Endothelial cell (in vitro differentiated cells): ENCODE data around the gene LRTM2. TPM values are rescaled to one million over a fixed set of nuclear protein-coding genes. Genes with fewer than 3 reads are reported as not detected.

ENCODE experiments used
- DNase-seq: peaks from one replicate; pipeline ENCODE4 v3.0.0; 2021; ENCODE audit warnings: low spot score
- H3K27ac Mint-ChIP-seq: one replicate; pipeline ENCODE4 v1.8.0; 2021; ENCODE audit warnings: mixed read lengths, inconsistent platforms; ENCODE audit not compliant: unreplicated experiment
- H3K27me3 Mint-ChIP-seq: one replicate; pipeline ENCODE4 v1.8.0; 2021; ENCODE audit warnings: mild to moderate bottlenecking, moderate library complexity, mixed read lengths, inconsistent platforms; ENCODE audit not compliant: unreplicated experiment
- H3K36me3 Mint-ChIP-seq: one replicate; pipeline ENCODE4 v1.8.0; 2021; ENCODE audit warnings: mild to moderate bottlenecking, low read depth, mixed read lengths, inconsistent platforms; ENCODE audit not compliant: unreplicated experiment
- H3K4me1 Mint-ChIP-seq: one replicate; pipeline ENCODE4 v1.8.0; 2021; ENCODE audit warnings: mild to moderate bottlenecking, mixed read lengths, inconsistent platforms; ENCODE audit not compliant: unreplicated experiment
- H3K4me3 Mint-ChIP-seq: one replicate; pipeline ENCODE4 v1.8.0; 2021; ENCODE audit warnings: mild to moderate bottlenecking, mixed read lengths, inconsistent platforms; ENCODE audit not compliant: unreplicated experiment
- H3K9me3 Mint-ChIP-seq: one replicate; pipeline ENCODE4 v1.8.0; 2021; ENCODE audit warnings: mixed read lengths, inconsistent platforms; ENCODE audit not compliant: unreplicated experiment
- CTCF ChIP-seq: fragments of 200-600 bp; sonication (generic); IDR thresholded peaks from one replicate; pipeline ENCODE4 v1.5.0; 2021; ENCODE audit warnings: antibody characterized with exemption; ENCODE audit not compliant: unreplicated experiment
- total RNA-seq: library from RNA; stranded (reverse); fragmentation: NEBNext Ultra II Directional; extraction: Animal tissue kit (Norgen Biotek cat#: 25700); gene quantifications from one replicate; pipeline ENCODE4 v1.2.1, GENCODE V29; 2021; ENCODE audit not compliant: unreplicated experiment

Gene LRTM2
- total RNA-seq, 1 donor from 2014 or later, result not detected

DNA sequence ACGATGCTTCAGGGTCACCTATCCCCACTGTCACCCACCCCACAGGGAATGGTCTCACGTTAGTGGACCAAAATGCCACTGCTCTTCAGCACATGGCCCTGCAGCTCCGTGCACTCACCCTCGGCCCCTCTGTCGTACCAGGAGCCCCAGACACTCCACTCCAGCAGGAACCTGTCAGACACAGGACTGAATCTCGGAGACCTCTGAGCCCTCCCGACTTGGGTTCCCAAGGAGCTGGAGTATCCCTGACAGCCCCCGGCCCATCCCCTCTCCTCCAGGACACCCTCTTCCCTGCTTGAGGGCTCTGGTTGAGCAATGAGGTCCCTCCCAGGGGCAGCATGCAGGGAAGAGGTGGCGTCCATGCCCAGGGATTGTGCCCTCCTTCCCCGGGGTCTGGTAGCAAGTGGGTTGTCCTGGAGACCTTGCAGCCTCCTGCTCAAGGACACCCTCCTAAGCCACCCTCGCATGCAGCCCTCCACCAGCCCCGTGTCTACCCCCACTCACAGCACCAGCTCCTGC lies 20.4 kb upstream of the LRTM2 start:
- DNase-seq, result no peak
- no peaks in the 10 kb centered on the region for H3K9me3 Mint-ChIP-seq
- peaks cover 10% of the 10 kb centered on the region for H3K27me3 Mint-ChIP-seq
- peaks cover 8% of the 10 kb centered on the region for H3K4me1 Mint-ChIP-seq
- peaks cover 10% of the 10 kb centered on the region for H3K36me3 Mint-ChIP-seq
- H3K27ac Mint-ChIP-seq, result no peak overlapping the region
- no peak overlapping the region for H3K4me3 Mint-ChIP-seq
- TF ChIP-seq CTCF, result no peak

GRCh38 chr12:1800401-1801302 lies 19.7 kb upstream of the LRTM2 start:
- H3K27me3 Mint-ChIP-seq, result peaks cover 4% of the 10 kb centered on the region
- TF ChIP-seq CTCF, result no peak
- no peaks in the 10 kb centered on the region for H3K9me3 Mint-ChIP-seq
- H3K36me3 Mint-ChIP-seq, result peaks cover 9% of the 10 kb centered on the region
- H3K4me3 Mint-ChIP-seq, result no peak overlapping the region
- peaks cover 2% of the 10 kb centered on the region for H3K4me1 Mint-ChIP-seq
- peak; percentile 71 for DNase-seq
- H3K27ac Mint-ChIP-seq, result no peak overlapping the region

GRCh38 chr12:1801303-1801975 lies 18.9 kb upstream of the LRTM2 start:
- no peaks in the 10 kb centered on the region for H3K9me3 Mint-ChIP-seq
- no peak overlapping the region for H3K4me3 Mint-ChIP-seq
- DNase-seq, result no peak
- H3K27ac Mint-ChIP-seq, result no peak overlapping the region
- peaks cover 7% of the 10 kb centered on the region for H3K36me3 Mint-ChIP-seq
- peaks cover 2% of the 10 kb centered on the region for H3K27me3 Mint-ChIP-seq
- TF ChIP-seq CTCF, result no peak
- H3K4me1 Mint-ChIP-seq, result no peaks in the 10 kb centered on the region

- no peaks in the 10 kb centered on the region for H3K4me1 Mint-ChIP-seq
- H3K27ac Mint-ChIP-seq, result no peak overlapping the region
- no peak overlapping the region for H3K4me3 Mint-ChIP-seq
- H3K36me3 Mint-ChIP-seq, result peaks cover 7% of the 10 kb centered on the region
- TF ChIP-seq CTCF, result no peak
- no peaks in the 10 kb centered on the region for H3K9me3 Mint-ChIP-seq
- no peak for DNase-seq
- H3K27me3 Mint-ChIP-seq, result peaks cover 5% of the 10 kb centered on the region
These were observed 16.6 kb upstream of the LRTM2 start for GRCh38 chr12:1803736-1804135.
